HG03103 (cell line): Measurements from ENCODE around the gene BPIFA3.

Experiments used
- ATAC-seq: cut with Tn5 transposase; IDR thresholded peaks from one replicate; pipeline ENCODE4 v1.9.1; 2021; ENCODE audit warnings: low read depth; ENCODE audit not compliant: unreplicated experiment

Gene BPIFA3

GRCh38 chr20:33259371-33259770 lies 42.2 kb downstream of the BPIFA3 start:
- ATAC-seq, result no peak

GRCh38 chr20:33261465-33261864 lies 44.3 kb downstream of the BPIFA3 start:
- ATAC-seq, result no peak

DNA sequence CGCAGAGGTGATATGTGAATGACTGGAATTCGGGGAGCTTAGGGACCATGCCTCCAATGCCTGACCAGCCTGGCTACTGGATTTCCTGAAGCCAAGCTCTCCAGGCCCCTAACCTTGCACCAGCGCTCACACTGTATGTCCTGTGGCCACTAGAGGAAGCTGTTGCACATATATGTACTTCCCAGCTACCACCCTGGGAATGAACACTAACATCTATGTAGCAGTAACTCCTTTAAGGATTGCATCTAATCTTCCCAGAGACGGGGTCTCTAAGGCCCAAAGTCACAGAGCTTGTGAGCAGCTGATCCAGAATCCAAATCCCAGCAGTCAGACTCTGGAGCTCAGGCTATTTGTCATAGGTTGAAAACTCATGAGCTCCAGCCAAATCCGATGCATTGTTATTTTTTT lies 45.5 kb downstream of the BPIFA3 start:
- ATAC-seq, result no peak

GRCh38 chr20:33263784-33264183 lies 46.6 kb downstream of the BPIFA3 start:
- ATAC-seq, result no peak

DNA sequence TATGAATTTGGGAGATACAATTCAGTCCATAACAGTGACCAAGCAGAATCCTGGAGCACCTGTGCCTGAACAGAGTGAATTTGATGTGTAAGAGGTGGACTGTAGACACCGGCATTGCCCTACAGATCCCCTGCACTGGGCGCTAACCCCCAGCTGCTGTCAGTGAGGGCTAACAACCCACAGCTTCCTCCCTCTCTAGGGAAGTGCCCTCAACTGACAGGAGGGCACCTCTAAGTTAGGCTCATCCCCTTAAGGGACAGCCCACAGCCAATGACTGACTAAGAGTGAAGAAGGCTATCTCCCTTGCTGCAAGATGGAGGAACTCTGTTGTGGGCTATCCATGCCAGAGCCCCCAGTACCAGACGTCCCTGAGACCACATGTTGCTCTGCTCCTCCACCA lies 50.5 kb downstream of the BPIFA3 start:
- ATAC-seq, result no peak

DNA sequence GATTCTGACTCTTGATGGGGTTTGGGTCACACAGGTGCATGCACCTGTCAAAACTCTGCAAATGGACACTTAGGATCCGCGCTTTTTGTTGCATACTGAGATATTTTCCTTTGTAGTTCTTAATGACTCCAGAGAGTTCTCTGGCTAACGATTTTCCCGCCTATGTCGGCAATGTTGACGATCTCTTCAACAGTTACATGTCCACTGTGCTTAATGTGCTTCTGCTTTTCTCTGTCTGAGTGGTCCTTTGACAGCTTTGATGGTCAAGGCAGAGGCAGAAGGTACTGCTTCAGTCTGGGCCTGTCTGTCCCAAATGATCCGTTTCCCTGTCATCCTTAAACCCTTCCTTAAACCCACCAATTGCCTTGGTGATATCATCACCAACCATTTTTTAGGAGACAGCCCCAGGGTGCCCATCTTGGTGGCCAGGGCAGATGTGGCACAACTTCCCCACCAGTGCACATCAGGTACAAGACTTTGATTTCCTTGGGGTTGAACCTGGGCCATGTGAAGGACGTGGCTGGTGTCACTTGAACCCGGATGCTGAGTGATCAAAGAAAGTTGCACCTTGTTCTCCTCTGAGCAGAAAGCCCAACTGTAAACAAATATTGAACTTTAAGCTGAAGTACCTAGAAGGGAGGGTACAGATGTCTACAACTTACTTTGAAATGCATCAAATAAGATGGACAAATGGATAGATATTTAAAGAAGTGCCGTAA lies 55.2 kb downstream of the BPIFA3 start:
- no peak for ATAC-seq

DNA sequence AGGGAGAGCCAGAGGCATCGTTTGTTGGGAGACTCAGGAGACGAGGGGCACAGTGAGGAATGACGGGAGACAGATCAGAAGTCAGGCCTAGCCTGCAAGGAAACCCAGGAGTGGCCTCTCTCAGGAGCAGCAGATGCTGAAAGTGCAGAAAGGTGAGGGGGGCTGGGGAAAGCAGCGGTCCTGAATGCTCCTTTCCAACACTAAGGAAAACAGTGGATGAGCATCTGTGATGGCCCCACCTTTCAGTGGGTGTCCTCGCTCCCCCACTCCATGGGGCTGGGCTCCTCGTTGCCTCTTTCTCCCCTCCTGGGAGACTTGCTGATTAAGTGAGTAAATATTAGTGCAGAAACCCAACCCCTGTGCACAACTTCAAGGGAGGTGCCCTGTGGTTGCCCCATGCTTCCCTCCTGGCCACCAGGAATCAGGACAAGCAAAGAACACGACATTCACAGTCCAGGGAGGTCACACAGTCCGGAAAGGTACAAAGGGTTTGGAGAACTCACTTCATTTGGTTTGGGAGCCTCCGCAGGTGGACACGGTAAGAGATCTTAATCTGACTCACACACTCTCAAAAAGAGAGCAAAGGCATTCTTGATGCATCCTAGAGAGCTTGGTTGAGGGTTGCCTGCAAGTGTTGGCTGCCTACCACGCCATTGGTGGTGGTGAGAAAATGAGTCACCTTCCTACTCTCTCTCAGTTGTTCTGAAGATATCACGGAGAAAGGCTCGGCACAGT lies 56.1 kb downstream of the BPIFA3 start:
- no peak for ATAC-seq

GRCh38 chr20:33275215-33275614 lies 58.1 kb downstream of the BPIFA3 start:
- ATAC-seq, result no peak

DNA sequence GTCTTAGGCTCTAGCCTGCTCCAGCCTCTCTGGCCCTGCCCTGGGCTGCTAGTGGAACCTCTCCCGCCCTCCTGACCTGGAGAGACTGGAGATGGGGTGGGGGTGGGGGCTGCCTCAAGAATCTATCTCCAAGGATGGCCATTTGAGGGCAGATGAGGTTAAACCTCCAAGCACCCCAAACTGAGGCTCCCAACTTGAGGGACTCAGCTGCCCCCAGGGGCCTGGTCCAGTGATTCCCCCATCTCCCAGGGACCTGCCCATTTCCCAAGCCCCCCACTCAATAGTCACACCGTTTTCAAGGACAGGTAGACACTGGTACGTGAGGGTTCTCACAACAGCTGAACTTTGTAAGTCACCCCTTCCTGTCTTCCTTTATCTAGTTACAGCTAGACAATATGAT lies 58.7 kb downstream of the BPIFA3 start:
- ATAC-seq, result no peak

GRCh38 chr20:33276303-33277113 lies 59.4 kb downstream of the BPIFA3 start:
- ATAC-seq, result no peak
